ENCODE data around the gene NPTXR.

The NPTXR gene

DNA sequence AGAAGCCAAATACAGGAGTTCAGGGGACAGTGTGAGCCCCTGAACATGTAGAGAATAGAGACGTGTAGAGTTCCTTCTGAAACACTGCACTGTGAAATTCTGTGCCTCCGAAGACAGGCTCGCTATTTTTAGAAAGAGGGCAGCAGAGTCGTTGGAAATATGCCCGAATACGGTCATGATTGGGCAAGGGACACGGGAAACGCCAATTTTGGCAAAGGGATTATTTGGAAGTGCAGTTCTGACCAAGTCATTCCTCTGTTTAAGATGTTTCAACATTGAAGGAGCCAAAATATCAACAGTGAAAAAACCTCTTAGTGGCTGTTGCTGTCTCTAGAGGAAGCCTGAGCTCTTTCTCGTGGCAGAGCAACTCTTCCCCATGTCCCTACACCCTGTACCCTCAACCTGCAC lies 37.6 kb upstream of the NPTXR start:
- peak overlapping the region; percentile 13; the same call in 1 of the 2 replicates for H3K4me3 ChIP-seq (ENCODE audit: low read depth, low read length)

DNA sequence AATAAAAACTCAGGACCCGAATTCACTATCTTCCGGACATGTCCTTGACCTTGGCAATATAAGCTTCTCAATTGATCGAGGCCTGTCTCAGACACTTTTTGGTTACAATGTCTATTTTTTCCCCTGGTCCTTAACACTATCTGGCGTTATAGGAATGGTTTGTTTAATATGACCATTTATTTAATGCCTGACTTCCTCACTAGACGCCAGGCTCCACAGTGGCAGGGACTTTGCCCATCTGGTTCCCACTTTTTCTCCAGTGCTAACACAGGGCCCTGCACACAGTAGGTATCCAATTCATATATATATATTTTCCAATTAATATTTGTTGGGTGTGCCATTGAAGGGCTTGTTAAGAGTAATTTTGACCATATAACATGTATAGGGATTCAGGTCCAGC lies 36.1 kb upstream of the NPTXR start:
- no peak overlapping the region for H3K4me3 ChIP-seq (ENCODE audit: low read depth, low read length)
- TF ChIP-seq, protein P1, sequence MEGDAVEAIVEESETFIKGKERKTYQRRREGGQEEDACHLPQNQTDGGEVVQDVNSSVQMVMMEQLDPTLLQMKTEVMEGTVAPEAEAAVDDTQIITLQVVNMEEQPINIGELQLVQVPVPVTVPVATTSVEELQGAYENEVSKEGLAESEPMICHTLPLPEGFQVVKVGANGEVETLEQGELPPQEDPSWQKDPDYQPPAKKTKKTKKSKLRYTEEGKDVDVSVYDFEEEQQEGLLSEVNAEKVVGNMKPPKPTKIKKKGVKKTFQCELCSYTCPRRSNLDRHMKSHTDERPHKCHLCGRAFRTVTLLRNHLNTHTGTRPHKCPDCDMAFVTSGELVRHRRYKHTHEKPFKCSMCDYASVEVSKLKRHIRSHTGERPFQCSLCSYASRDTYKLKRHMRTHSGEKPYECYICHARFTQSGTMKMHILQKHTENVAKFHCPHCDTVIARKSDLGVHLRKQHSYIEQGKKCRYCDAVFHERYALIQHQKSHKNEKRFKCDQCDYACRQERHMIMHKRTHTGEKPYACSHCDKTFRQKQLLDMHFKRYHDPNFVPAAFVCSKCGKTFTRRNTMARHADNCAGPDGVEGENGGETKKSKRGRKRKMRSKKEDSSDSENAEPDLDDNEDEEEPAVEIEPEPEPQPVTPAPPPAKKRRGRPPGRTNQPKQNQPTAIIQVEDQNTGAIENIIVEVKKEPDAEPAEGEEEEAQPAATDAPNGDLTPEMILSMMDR (IDR thresholded peaks at IDR 0.05; ENCODE audit: low read depth, low read length): no peak

More for the DNA sequence above, 37.6 kb upstream of the NPTXR start:
- TF ChIP-seq, protein P1 (IDR thresholded peaks at IDR 0.05; ENCODE audit: low read depth, low read length): no peak

DNA sequence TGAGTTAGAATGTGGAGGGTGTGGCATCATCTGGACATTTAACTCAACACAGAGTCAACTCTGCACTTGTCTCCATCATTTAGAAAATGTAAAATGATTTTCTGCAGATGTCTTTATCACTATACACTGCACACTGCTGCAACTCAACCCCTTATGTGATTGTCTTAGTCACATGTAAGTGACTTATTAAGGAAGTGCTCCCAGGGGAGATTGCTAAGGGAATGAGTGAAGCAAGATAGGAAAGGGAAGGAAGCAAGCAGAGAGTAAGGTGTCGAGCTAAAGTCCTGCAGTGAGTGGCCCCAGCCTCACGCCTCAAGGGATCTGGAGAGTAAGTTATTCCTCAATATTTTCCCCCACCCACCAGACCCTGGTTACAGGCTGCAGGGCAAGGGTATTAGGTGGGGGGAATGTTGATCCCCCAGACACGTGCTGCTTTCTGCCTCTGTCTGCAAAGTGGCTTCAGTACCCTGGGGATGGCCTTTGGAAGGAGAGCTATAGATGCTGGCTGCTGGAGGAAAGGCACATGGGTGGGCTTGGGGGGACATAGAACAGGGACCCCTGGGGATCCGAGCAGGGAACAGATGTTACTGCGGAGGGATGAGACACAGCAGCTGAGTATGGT lies 35.4 kb upstream of the NPTXR start:
- no peak overlapping the region for H3K4me3 ChIP-seq (ENCODE audit: low read depth, low read length)
- TF ChIP-seq, protein P1 (IDR thresholded peaks at IDR 0.05; ENCODE audit: low read depth, low read length): no peak

DNA sequence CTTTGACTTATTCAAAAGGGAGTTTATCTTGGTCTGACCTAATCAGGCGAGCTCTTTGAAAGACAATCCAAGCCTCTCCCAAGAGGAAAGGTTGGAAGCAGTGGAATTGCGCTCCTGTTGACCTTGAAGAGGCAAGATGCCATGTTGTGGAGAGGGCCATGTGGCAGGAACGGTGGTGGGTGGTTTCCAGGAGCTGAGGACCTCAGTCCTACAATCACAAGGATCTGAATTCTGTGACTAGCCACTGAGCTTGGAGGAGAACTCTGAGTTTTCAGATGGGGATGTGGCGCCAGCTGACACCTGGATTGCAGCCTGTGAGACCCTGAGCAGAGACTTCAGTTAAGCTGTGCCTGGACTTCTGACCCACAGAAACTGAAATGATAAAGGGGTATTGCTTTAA lies 34.2 kb upstream of the NPTXR start:
- no peak overlapping the region for H3K4me3 ChIP-seq (ENCODE audit: low read depth, low read length)
- TF ChIP-seq, protein P1 (IDR thresholded peaks at IDR 0.05; ENCODE audit: low read depth, low read length): no peak

DNA sequence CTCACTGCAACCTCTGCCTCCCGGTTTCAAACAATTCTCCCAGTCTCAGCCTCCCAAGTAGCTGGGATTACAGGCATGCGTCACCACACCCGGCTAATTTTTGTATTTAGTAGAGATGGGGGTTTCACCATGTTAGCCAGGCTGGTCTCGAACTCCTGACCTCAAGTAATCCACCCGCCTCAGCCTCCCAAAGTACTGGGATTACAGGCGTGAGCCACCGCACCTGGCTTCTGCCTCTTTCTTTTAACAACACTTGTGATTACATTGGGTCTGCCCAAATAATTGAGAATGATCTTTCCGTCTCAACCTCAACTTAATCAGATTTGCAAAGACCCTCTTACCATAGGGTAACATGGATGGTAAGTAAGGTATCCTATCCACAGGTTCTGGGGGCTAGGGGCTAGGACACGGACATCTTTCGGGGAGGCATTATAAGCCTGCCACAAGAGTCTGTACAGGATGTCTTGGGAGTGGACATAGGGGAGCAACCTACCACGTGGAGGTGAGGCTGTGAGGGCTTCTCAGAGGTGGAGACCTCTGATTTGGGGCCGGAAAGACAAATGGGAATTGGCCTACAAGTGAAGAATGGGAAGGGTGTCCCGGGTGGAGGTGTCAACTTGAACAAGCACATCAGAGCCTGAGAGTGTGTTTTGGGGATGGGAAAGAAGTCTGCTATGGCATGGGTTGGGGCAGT lies 30.8 kb upstream of the NPTXR start:
- TF ChIP-seq, protein P1 (IDR thresholded peaks at IDR 0.05; ENCODE audit: low read depth, low read length): no peak
- H3K4me3 ChIP-seq (ENCODE audit: low read depth, low read length): no peak overlapping the region

DNA sequence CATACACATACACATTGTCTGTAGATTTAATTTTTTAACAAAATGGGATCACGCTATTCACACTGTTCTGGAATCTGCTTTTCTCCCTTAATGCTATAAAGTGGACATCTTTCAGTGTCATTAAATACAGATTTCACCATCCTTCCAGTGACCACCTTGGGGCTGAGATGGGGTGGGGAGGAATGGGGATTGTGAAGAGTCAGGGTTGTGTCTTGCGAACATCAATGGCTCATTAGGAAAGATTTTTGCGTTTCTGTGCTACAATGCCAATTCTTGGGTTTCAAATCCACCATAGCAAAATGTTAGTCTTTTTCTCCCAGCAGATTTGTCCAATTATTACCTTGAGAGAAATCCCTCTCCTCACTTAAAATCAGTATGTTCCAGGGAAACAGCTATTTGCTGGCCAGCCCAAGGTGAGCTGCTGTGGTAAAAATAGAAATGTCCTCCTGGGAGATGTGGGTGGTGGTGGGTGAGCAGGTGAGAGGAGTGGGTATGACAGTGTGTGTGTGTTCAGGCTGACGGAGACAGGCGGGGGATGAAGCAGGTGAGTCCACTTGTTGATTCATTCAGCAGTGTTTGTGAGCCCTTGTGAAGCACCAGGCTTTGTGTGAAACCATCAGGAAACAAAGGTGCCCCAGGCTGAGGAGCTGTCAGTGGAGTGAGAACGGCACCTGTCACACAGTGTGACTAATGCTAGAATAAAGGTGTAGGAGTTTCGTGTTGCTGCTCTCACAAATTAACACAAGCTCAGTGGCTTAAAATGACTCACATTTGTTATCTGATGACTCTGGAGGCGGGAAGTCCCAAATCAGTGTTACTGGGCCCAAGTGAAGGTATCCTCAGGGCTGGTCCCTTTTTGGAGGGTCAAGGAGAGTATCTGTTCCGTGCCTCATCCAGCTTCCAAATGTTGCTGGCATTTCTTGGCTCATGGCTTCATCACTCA lies 29.9 kb upstream of the NPTXR start:
- H3K4me3 ChIP-seq (ENCODE audit: low read depth, low read length): no peak overlapping the region
- TF ChIP-seq, protein P1 (IDR thresholded peaks at IDR 0.05; ENCODE audit: low read depth, low read length): no peak
